COLO668 (cell line): ENCODE data around the gene CHURC1.

ENCODE experiments used
- DNase-seq: peaks from one replicate; lab custom pipeline; 2025; ENCODE audit not compliant: unreplicated experiment; lab: John Stamatoyannopoulos, UW

Gene CHURC1

DNA sequence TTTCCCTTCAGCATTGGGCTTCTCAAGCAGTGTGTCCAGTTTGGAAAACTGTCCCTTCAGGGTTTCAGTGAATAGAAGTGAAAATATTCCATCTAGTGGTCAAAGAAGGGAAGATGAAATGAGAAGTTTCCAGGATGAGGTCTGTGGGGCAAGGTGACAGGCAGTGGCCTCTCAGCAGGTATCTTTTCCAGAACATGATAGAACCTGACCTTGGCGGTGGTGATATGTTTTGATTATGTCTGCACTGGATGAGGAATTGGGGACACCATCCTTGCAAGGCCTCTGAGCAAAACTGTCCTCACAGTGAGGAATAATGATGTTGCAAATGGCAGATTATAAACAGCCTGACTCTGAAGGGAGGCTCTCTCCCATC, 23.6 kb downstream of the CHURC1 start:
- no peak for DNase-seq

DNA sequence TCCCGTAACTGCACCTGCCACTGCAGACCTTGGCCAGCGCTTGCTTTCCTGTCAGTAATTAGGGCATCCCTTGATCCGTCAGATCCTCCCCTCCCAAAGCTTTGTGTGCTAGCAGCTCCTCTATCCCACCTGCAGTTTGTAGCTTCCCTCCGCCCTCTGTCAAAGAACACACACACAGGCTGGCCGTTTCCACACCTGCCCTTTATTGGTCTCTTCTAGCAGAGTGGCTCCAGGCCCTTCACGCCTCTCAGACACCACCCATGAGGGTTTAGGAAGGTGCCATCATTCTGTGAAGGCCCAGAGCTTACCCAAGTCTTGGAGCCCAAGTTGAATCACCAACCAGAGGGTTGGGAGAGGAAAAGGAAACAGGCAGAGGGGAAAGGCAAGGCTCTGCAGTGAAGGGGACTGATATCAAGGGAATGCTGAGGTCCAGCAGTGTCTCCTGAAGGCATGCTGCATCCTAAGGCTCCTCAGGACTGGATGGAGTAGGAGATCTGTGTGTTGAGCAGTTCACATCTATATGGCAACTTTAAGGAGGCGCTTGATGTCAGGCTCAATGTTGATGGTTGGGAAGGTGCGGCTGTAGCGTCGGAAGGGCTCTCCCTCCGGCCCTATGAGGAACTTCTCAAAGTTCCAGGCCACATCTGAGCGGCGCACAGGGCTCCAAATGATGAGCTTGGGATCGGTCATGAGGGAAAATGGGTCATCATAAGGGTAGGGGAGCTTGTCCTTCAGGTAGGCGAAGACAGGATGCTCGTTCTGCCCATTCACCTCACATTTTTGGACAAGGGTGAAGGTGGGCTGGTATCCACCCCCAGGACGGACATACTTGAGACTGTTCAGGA, 24.9 kb downstream of the CHURC1 start:
- peak; percentile 79 for DNase-seq

DNA sequence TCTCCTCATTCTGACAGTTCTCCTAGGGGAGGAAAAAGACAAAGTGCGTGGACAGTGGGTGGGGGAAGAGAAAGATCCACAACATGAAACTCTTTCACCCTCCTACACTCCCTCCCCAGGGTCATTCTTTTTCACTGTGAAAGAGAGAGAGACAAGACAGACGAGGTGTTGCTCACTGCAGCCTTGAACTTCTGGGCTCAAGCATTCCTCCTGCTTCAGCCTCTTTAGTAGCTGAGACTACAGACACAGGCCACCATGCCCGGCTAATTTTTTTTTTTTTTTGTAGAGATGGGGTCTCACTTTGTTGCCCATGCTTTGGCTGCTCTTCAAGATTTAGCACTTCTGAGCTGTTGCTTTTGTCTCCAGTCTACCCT, 25.5 kb downstream of the CHURC1 start:
- no peak for DNase-seq

GRCh38 chr14:64940336-64940910, 26.2 kb downstream of the CHURC1 start:
- DNase-seq = no peak

DNA sequence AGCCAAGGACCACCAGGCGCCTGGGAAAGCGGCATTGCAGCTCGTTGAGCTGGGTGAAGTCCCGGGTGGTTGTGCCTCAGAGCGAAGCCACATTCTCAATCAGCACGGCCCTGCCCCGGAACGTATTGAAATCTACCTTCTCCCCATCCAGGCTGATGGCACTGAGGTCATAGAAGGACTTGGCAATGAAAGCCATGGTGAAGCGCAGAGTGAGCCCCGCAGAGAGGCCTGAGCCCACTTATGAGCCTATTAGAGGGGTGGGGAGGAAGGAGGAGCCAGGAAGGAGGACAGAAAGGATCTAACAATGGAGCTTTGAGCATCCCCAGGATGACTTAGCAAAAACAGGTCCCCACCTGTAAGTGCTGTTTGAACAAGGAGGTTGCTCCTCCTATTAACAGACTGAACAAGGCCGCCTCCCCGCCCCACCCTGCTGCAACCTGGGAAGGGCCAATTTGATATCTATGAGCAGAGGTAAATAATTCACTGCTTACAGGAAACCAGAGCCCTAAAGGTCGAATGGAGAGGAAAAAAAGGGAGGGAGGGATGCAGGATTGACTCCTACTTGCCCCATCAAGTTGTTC, 28.4 kb downstream of the CHURC1 start, which contains the start of gene GPX2:
TSS of gene GPX2 (minus strand) at position 215 of the 581 bp plus-strand sequence. CDS start at position 196, 19 bp downstream.
- DNase-seq = peak; percentile 93

DNA sequence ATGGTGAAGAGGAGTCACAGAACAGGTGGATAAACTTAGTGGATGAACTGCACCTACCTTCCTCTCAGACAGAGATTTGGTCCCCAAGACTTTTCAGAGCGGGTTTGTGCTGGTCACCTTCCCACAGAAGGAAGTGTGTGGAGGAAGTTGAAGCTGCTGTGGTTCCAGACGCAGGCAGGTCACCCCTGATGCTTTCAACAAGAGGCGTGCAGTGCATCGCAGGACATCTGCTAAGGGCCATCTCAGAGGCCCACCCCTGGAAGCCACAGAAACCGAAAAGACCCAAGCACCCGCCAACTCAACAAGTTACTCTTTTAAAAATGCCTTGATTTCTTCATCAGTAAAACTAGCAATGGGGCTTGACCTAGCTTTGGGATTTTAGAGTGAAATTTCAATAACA, 29.3 kb downstream of the CHURC1 start:
- no peak for DNase-seq

DNA sequence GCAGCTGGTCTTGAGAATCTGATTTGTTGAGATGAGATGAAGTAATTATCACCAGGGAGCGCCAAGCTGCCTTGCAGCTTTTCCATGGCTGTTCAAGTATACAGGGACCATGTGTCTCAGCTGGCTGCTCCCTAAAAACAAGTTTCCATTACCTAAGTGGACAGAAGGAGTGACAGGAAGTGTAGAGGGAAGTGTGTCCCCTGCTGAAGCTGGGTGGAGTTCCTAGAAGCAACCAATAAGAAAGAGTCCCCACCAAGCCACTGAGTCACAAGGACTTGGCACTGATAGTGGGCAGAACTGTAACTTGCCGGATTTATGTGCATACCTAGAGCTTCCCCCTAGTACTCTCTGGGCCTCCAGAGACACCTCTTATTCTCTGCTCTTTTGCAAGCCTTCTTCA, 29.8 kb downstream of the CHURC1 start:
- no peak for DNase-seq

DNA sequence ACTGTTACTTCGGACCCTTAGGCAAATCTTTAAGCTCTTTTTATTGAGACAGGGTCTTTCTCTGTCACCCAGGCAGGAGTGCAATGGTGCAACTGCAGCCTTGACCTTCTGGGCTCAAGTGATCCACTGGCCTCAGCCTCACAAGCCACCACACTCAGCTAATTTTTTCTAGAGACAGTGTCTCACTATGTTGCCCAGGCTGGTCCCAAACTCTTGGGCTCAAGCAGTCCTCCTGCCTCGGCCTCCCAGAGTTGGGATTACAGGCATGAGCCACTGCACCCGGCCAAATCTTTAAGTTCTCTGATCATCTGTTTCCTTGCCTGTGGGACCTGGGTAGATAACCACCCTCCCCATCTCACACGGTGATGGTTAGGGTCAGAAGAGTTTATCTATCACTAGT, 30.6 kb downstream of the CHURC1 start:
- DNase-seq = no peak

DNA sequence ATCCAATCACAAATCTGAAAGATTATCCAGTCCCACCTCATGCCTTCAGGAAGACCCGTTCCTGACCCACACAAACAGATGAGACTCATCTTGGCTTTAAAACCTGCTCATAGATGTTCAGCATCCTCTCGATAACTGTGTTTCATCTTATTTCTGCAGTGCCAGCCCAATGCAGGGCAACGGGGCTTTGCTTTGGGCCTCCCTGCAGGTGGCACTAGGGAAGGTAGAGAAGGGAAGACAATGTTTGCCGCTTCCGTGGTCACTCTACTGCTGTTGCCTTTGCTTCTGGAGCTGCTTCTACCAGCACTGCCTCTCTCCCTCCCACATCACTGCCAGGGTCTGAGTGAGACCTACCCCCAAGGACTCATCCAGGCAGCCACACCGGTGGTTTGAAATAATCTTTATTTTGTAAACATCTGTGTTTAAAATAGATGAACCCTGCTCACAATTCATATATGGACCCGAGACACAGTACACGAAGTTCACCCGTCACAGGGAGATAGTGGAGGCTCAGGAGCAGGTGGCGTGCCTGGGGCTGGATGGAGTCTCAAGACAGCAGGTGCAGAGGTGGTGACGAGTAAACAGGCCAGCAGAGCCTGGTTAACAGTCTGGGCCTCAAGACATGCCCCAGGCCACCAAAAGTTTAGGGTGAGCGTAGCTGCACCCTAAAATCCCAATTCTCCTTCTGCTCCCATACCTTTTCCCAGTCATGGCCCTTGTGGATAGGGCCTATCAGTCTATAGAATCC, 31.4 kb downstream of the CHURC1 start:
- no peak for DNase-seq

GRCh38 chr14:64946310-64947045, 32.2 kb downstream of the CHURC1 start:
- DNase-seq = no peak

GRCh38 chr14:64947710-64948611, 33.7 kb downstream of the CHURC1 start:
- no peak for DNase-seq

DNA sequence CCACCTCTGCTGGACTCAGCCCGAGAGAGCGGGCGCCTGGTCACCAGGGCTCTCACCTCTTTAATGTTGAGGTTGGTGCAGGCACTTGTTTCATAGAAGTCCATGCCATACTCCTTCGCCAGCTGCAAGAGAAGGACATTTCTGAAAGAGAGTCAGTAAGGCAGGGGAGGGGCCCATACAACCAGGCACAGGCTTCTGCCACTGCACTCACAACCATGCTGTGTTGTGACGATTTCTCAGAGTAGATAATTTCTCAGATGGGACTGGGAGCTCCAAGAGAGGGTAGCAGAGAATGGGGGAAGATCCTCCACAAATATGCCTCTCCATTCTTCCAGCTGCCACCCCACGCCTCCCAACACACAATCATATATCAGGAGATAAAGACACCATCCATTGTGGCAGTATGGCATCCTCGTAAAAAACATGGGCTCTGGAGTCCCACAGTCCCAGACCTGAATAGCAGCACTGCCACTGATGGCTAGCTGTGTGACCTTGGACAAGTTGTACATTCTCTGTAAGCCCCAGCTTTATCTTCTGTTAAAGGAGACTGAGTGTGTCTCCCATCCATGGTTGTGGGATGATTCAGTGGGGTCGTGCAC, 34.5 kb downstream of the CHURC1 start:
- no peak for DNase-seq

- no peak for DNase-seq
Measured at GRCh38 chr14:64950889-64951288, 36.6 kb downstream of the CHURC1 start.

- DNase-seq = no peak
Measured at GRCh38 chr14:64951291-64951690, 37.0 kb downstream of the CHURC1 start.

DNA sequence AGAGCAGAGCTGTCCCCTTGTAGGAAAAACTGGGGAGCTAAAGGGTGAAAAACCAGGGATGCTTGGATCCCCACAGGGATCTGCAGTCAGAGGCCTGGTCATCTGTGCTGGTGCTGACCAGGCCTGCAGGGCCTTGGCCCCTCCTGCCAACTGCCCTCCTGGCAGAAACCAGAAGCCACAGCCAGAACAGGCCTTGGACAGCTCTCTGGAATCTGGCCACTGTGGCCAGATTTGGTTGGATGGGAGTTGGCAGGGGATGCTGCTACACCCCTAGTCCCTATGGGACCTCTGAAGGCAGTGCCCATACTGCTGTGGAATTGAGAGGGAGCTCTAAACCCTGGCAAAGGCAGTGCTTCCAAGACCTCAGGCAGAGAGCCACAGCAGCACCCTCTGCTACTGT, 37.5 kb downstream of the CHURC1 start:
- DNase-seq = no peak

DNA sequence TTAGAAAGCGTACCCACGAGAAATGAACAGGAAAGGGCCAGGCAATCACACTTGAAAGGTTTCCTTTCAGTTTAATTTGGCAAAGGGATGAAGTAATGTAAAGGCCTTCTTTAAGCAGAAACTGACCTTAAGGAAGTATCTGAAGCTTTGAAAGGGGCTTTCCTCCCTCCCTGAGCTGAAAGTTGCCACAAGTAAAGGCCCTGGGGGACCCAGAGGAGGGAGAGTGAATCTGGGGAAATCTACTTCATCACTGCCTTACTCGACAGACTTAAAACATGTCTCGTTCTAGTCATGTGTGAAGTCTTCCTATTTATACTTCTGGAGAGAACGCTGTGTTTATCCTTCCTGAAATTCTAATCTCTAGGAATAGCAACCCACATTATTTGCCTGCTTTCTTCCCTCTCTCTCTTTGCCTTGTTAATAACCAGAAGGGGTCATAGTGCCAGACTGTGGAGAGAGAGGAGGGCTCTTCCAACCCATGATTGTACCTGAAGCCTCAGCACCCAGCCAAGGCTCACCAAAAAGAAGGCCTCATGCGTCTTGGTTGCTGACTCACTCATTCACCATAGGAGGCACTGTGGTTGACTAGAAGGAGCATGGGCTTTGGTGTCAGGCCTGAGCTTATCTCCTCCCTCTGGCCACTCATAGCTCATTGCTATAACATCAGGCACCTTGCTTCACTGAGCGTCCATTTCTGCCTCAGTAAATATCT, 38.5 kb downstream of the CHURC1 start:
- no peak for DNase-seq

- no peak for DNase-seq
Measured at GRCh38 chr14:64953310-64953654, 39.0 kb downstream of the CHURC1 start.

DNA sequence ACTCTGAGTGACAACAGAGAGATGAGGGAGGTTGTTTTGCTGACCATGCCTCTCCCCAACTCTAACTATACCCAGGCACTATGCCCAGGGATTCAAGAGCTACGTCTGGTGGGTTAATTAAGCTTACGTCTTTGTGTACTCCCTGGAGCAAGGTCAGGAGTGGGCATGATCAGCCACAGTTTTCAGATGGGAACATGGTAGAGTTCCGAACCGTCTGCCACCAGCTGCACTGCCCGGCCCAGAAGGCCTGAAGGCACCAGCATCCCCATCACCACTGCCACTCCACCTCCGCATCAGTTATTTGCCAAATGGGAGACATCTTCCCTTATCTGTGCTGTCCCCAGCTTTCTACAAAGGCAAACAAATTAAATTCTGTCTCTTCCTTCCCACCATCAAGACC, 39.4 kb downstream of the CHURC1 start:
- DNase-seq = no peak
